Vagina (tissue), 2 donors: ENCODE results near the gene SEZ6L. TPM values are rescaled to one million over a fixed set of nuclear protein-coding genes. Genes with fewer than 3 reads are reported as not detected.
A peak's percentile ranks its signal among the peaks of the same experiment; 100 is the strongest.

Experiments used
- DNase-seq, 2 donors: peaks; one replicate each; pipeline ENCODE4 v3.0.0-alpha.2; 2017; ENCODE audit errors: extremely low spot score in 2 of 2
- H3K27ac ChIP-seq: fragments of 200-600 bp; sonication (generic); one replicate; pipeline ENCODE4 v1.5.1; 2019
- H3K27me3 ChIP-seq: fragments of 200-600 bp; sonication (generic); one replicate; pipeline ENCODE4 v1.5.1; 2019
- H3K36me3 ChIP-seq, 2 donors: fragments of 200-600 bp; sonication (generic); one replicate each; pipeline ENCODE4 v1.5.1; 2017 to 2019
- H3K4me1 ChIP-seq: fragments of 200-600 bp; sonication (generic); one replicate; pipeline ENCODE4 v1.5.1; 2019
- H3K4me3 ChIP-seq, 2 donors: fragments of 200-600 bp; sonication (generic); 1 replicate in 1 of 2; 2 replicates in 1 of 2; pipeline ENCODE4 v1.5.1; 2016 to 2019
- H3K9me3 ChIP-seq: fragments of 200-600 bp; sonication (generic); one replicate; pipeline ENCODE4 v1.5.1; 2019
- POLR2A ChIP-seq, 2 donors: fragments of 450-650 bp; IDR thresholded peaks; one replicate each; pipeline ENCODE4 v1.6.1; 2017; ENCODE audit warnings: antibody characterized with exemption in 2 of 2, mild to moderate bottlenecking in 2 of 2, moderate library complexity in 2 of 2
- POLR2AphosphoS5 ChIP-seq, 2 donors: sonication (generic); formaldehyde crosslinking; IDR thresholded peaks; one replicate each; pipeline ENCODE4 v1.9.0; 2017; ENCODE audit warnings: antibody characterized with exemption in 2 of 2, mild to moderate bottlenecking in 2 of 2, low read depth in 1 of 2; ENCODE audit not compliant: insufficient read depth in 1 of 2
- intact Hi-C: fragments of 100-400 bp; cut with DNase I; formaldehyde crosslinking; loops from one replicate; pipeline ENCODE4 v1.15.1; 2023
- total RNA-seq: library from RNA; depleted of rRNA; stranded (reverse); fragments of >200 nt; gene quantifications from one replicate; pipeline ENCODE4 v1.2.3, GENCODE V29; 2016
- TF ChIP-seq, protein P1 (sequence below), 3 experiments: fragments of 450-650 bp in 2 of 3; fragments of 200-600 bp in 1 of 3; sonication (generic) in 1 of 3; IDR thresholded peaks; one replicate each; pipeline ENCODE4 v1.5.1; 2017 to 2019; ENCODE audit warnings: antibody characterized with exemption in 3 of 3, mild to moderate bottlenecking in 2 of 3, moderate library complexity in 2 of 3

The SEZ6L gene
- total RNA-seq, 1 donor from 2014 or later: 1.2 TPM

DNA sequence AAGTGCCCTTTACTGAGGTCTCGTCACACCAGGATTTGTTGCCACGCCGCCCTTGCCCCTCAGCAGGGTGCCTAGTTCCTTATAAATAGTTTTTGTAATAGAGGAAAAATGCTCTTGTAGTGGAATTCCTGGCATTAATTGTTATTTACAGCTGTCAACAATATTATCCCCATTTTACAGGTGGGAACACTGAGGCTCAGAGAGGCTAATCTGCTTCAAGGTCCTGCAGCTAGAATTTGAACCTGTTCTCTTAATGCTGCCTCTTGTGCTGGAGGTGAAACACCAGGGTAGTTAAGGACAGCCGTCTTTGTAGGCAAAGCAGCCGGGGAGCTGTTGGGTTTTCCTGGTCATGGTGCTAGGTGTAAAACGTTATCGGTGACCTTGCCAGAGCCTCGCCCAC lies 159.0 kb downstream of the SEZ6L start:
- H3K27me3 ChIP-seq: no peaks in the 10 kb centered on the region
- H3K27ac ChIP-seq: no peak overlapping the region
- H3K9me3 ChIP-seq: no peaks in the 10 kb centered on the region
- TF ChIP-seq POLR2AphosphoS5 (IDR thresholded peaks at IDR 0.05; ENCODE audit: insufficient read depth in 1 of 2, low read depth in 1 of 2) (no peak), POLR2A (IDR thresholded peaks at IDR 0.05) (no peak)
- TF ChIP-seq, protein P1, sequence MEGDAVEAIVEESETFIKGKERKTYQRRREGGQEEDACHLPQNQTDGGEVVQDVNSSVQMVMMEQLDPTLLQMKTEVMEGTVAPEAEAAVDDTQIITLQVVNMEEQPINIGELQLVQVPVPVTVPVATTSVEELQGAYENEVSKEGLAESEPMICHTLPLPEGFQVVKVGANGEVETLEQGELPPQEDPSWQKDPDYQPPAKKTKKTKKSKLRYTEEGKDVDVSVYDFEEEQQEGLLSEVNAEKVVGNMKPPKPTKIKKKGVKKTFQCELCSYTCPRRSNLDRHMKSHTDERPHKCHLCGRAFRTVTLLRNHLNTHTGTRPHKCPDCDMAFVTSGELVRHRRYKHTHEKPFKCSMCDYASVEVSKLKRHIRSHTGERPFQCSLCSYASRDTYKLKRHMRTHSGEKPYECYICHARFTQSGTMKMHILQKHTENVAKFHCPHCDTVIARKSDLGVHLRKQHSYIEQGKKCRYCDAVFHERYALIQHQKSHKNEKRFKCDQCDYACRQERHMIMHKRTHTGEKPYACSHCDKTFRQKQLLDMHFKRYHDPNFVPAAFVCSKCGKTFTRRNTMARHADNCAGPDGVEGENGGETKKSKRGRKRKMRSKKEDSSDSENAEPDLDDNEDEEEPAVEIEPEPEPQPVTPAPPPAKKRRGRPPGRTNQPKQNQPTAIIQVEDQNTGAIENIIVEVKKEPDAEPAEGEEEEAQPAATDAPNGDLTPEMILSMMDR (IDR thresholded peaks at IDR 0.05): no peak
- H3K36me3 ChIP-seq: no peaks in the 10 kb centered on the region
- intact Hi-C loops: no loop called here
- H3K4me3 ChIP-seq: no peak overlapping the region
- H3K4me1 ChIP-seq: no peaks in the 10 kb centered on the region
- no peak for DNase-seq

DNA sequence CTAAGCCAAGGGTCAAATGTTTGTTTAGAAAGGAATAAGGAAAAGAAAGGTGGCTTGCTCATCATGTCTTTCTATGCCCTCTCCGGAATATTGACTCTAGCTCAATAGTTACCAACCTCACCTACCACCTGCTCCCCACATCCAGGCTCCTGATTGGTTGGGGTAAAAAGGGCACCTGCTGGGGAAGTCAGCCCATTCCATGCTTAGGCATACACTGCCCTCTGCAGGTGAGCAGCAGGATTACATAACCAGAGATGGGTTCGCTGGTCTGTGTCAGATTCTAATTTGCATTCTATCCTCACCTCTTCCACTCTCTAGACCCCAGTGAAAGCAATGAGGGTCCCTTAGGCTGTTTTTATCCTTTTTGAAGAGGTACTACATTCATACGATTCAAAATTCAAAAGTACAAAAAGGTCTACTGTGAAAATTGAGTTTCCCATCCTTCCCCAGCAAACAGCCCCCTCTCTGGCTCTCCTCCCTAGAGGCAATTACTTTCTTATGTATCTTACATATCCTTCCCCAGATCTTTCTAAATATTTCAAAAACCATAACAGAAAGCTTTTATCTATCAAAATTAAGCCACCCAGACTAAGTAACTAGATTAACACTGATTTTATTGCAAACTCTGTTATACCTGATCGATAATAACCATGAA lies 161.8 kb downstream of the SEZ6L start:
- Histone ChIP-seq H3K27ac (no peak overlapping the region), H3K36me3 (no peaks in the 10 kb centered on the region), H3K9me3 (no peaks in the 10 kb centered on the region), H3K27me3 (no peaks in the 10 kb centered on the region), H3K4me1 (no peaks in the 10 kb centered on the region), H3K4me3 (no peak overlapping the region)
- intact Hi-C loops: no loop called here
- DNase-seq: no peak
- TF ChIP-seq POLR2A (IDR thresholded peaks at IDR 0.05) (no peak), POLR2AphosphoS5 (IDR thresholded peaks at IDR 0.05; ENCODE audit: insufficient read depth in 1 of 2, low read depth in 1 of 2) (no peak)
- TF ChIP-seq, protein P1 (IDR thresholded peaks at IDR 0.05): peak; percentile 33 to 58 (median 45)

DNA sequence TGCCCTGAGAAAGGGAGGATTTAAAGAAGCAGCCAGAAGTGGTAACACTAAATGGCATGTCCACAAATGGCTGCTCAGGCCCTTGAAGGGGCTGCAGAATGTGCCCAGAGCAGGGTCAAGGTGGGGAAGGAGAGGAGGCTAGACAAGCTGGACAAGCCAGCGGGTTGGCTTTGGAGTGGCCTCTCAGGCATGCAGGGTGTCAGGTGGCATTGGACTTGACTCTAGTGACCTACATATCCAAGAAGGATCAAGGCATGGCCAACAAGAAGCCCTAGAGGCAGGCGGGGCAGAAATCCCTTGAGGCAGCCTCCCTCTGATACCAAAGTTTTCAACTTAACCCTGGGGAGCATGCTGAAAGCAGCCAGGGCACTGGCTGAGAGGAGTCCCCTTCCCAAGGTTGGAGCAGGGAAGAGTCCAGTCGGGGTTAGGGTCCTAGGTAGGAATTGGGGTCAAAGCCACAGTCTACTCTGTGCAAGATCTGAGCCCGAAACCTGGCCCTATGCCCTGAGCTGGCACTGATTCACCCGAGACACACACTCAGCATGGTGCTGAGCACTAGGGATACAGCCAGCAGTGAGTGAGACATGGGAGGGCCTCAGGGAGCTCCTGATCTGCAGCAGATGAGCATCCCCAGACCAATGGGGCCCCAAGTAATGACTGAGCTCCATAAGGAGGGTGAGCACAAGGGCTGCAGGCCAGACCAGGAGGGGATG lies 164.0 kb downstream of the SEZ6L start:
- Histone ChIP-seq H3K36me3 (no peaks in the 10 kb centered on the region), H3K4me1 (no peaks in the 10 kb centered on the region), H3K27me3 (no peaks in the 10 kb centered on the region), H3K27ac (no peak overlapping the region), H3K9me3 (no peaks in the 10 kb centered on the region), H3K4me3 (no peak overlapping the region)
- no peak for DNase-seq
- intact Hi-C loops: no loop called here
- TF ChIP-seq, protein P1 (IDR thresholded peaks at IDR 0.05): no peak
- TF ChIP-seq POLR2AphosphoS5 (IDR thresholded peaks at IDR 0.05; ENCODE audit: insufficient read depth in 1 of 2, low read depth in 1 of 2): no peak
- no peak for TF ChIP-seq POLR2A (IDR thresholded peaks at IDR 0.05)

DNA sequence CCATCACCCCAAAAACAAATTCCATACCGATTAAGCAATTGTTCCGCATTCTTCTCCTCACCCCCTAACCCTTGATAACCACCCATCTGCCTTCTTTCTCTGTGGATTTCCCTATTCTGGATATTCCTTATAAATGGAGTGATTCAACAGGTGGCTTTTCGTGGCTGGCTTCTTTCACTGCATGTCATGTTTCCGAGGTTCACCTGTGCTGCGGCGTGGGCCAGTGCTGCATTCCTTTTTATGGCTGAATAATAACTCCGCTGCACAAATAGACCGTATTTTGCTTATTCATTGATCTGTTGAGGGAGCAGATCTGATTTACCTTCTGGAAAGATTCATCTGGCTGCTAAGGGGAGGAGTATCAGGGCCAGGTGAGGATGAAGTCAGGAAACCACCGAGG lies 165.0 kb downstream of the SEZ6L start:
- DNase-seq: no peak
- no peak overlapping the region for H3K27ac ChIP-seq
- H3K4me3 ChIP-seq: no peak overlapping the region
- no peaks in the 10 kb centered on the region for H3K27me3 ChIP-seq
- no peaks in the 10 kb centered on the region for H3K4me1 ChIP-seq
- H3K36me3 ChIP-seq: no peaks in the 10 kb centered on the region
- intact Hi-C loops: no loop called here
- no peak for TF ChIP-seq POLR2A (IDR thresholded peaks at IDR 0.05)
- no peaks in the 10 kb centered on the region for H3K9me3 ChIP-seq

DNA sequence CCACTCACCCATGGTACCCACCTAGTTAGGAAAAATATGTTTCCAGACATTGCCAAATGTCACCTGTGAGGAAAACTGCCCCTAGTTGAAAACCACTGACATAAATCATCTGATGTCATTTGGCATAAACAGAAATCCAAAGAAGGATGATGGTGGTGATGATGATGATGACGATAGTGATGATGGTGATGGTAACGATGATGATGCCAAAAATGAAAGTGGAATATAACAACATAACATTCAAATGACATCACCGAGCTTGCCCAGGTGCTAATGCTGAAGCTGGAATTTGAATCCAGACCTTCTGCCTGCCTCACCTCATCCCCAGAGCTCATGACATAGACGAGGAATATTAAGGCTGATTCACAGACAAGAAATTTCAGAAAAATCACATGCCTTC lies 167.5 kb downstream of the SEZ6L start:
- TF ChIP-seq POLR2A (IDR thresholded peaks at IDR 0.05): no peak
- TF ChIP-seq, protein P1 (IDR thresholded peaks at IDR 0.05): no peak
- TF ChIP-seq POLR2AphosphoS5 (IDR thresholded peaks at IDR 0.05; ENCODE audit: insufficient read depth in 1 of 2, low read depth in 1 of 2): no peak
- H3K4me1 ChIP-seq: no peaks in the 10 kb centered on the region
- no peaks in the 10 kb centered on the region for H3K36me3 ChIP-seq
- DNase-seq: no peak
- H3K4me3 ChIP-seq: no peak overlapping the region
- no peaks in the 10 kb centered on the region for H3K27me3 ChIP-seq
- intact Hi-C loops: no loop called here
- no peaks in the 10 kb centered on the region for H3K9me3 ChIP-seq
- H3K27ac ChIP-seq: no peak overlapping the region
